GM08714 (cell line): Measurements from ENCODE around the gene DIPK1B.

Source experiments
- H3K4me3 ChIP-seq: fragments of 200-500 bp; sonication (Bioruptor generic); 2 replicates; pipeline ENCODE4 v1.5.1; 2014; ENCODE audit warnings: mild to moderate bottlenecking, low read length, inconsistent platforms
- ZNF274 ChIP-seq: IDR thresholded peaks from 2 replicates; pipeline ENCODE4 v1.6.1; 2012; ENCODE audit warnings: mild to moderate bottlenecking, low read depth, low read length

DIPK1B gene

GRCh38 chr9:136669791-136670464 is 42.4 kb upstream of the DIPK1B start:
- no peak overlapping the region for H3K4me3 ChIP-seq
- TF ChIP-seq ZNF274, result no peak

GRCh38 chr9:136670576-136671253 is 41.7 kb upstream of the DIPK1B start:
- TF ChIP-seq ZNF274, result no peak
- H3K4me3 ChIP-seq, result no peak overlapping the region

- H3K4me3 ChIP-seq, result no peak overlapping the region
- no peak for TF ChIP-seq ZNF274
These were observed 41.1 kb upstream of the DIPK1B start for GRCh38 chr9:136671254-136671614.

- H3K4me3 ChIP-seq, result no peak overlapping the region
- TF ChIP-seq ZNF274, result no peak
These were observed 40.5 kb upstream of the DIPK1B start for GRCh38 chr9:136671646-136672430.

GRCh38 chr9:136672431-136673087 is 39.8 kb upstream of the DIPK1B start:
- no peak overlapping the region for H3K4me3 ChIP-seq

GRCh38 chr9:136673088-136673974 is 39.0 kb upstream of the DIPK1B start:
- no peak overlapping the region for H3K4me3 ChIP-seq
- TF ChIP-seq ZNF274, result no peak

More at GRCh38 chr9:136672431-136673087, 39.8 kb upstream of the DIPK1B start:
- TF ChIP-seq ZNF274, result no peak

- no peak for TF ChIP-seq ZNF274
- no peak overlapping the region for H3K4me3 ChIP-seq
These were observed 38.2 kb upstream of the DIPK1B start for GRCh38 chr9:136673975-136674785.

- TF ChIP-seq ZNF274, result no peak
- H3K4me3 ChIP-seq, result no peak overlapping the region
These were observed 37.5 kb upstream of the DIPK1B start for GRCh38 chr9:136674786-136675349.

GRCh38 chr9:136675477-136676296 is 36.7 kb upstream of the DIPK1B start:
- no peak for TF ChIP-seq ZNF274
- H3K4me3 ChIP-seq, result no peak overlapping the region

- no peak overlapping the region for H3K4me3 ChIP-seq
- no peak for TF ChIP-seq ZNF274
These were observed 36.0 kb upstream of the DIPK1B start for GRCh38 chr9:136676297-136676794.

- no peak overlapping the region for H3K4me3 ChIP-seq
- TF ChIP-seq ZNF274, result no peak
These were observed 35.3 kb upstream of the DIPK1B start for GRCh38 chr9:136676920-136677686.

- no peak for TF ChIP-seq ZNF274
- no peak overlapping the region for H3K4me3 ChIP-seq
These were observed 34.3 kb upstream of the DIPK1B start for GRCh38 chr9:136678034-136678433.
